Raji (cell line): ENCODE measurements around the gene EDC3.

Experiments used
- POLR2A ChIP-seq: IDR thresholded peaks from 2 replicates; pipeline ENCODE4 v1.6.1; 2011; ENCODE audit warnings: low read depth, low read length, control low read depth; ENCODE audit not compliant: insufficient read depth

EDC3 gene

GRCh38 chr15:74663303-74664027 is 32.4 kb downstream of the EDC3 start:
- no peak for TF ChIP-seq POLR2A

- TF ChIP-seq POLR2A: no peak
Measured at GRCh38 chr15:74662064-74662860, 33.6 kb downstream of the EDC3 start.

- no peak for TF ChIP-seq POLR2A
Measured at GRCh38 chr15:74657846-74658245, 38.0 kb downstream of the EDC3 start.

GRCh38 chr15:74656935-74657535 is 38.8 kb downstream of the EDC3 start:
- TF ChIP-seq POLR2A: no peak

GRCh38 chr15:74655424-74655823 is 40.4 kb downstream of the EDC3 start:
- no peak for TF ChIP-seq POLR2A

GRCh38 chr15:74653426-74654102 is 42.3 kb downstream of the EDC3 start:
- TF ChIP-seq POLR2A: no peak

GRCh38 chr15:74651242-74651741 is 44.5 kb downstream of the EDC3 start:
- TF ChIP-seq POLR2A: no peak

GRCh38 chr15:74648051-74648842 is 47.6 kb downstream of the EDC3 start:
- TF ChIP-seq POLR2A: no peak

- no peak for TF ChIP-seq POLR2A
Measured at GRCh38 chr15:74646480-74646879, 49.3 kb downstream of the EDC3 start.

- TF ChIP-seq POLR2A: no peak
Measured at GRCh38 chr15:74643665-74644204, 52.1 kb downstream of the EDC3 start.

- no peak for TF ChIP-seq POLR2A
Measured at GRCh38 chr15:74642734-74643664, 52.8 kb downstream of the EDC3 start.

GRCh38 chr15:74642348-74642733 is 53.5 kb downstream of the EDC3 start:
- TF ChIP-seq POLR2A: no peak

GRCh38 chr15:74641151-74641550 is 54.7 kb downstream of the EDC3 start:
- TF ChIP-seq POLR2A: no peak
